Mesenchymal stem cell (in vitro differentiated cells and primary cell): Measurements from ENCODE around the gene USP35.

Experiments used
- DNase-seq: peaks from one replicate; pipeline ENCODE4 v3.0.0-alpha.2; 2013
- H2AFZ ChIP-seq: one replicate; pipeline ENCODE4 v1.6.1; 2013; ENCODE audit warnings: low read depth, mild to moderate bottlenecking, control low read depth, inconsistent platforms, low read length, moderate library complexity
- H2AK5ac ChIP-seq: 2 replicates; pipeline ENCODE4 v1.6.1; 2013; ENCODE audit warnings: low read length, moderate library complexity, mild to moderate bottlenecking, inconsistent platforms; ENCODE audit not compliant: severe bottlenecking
- H2BK120ac ChIP-seq: one replicate; pipeline ENCODE4 v1.6.1; 2013; ENCODE audit warnings: low read depth, mild to moderate bottlenecking, inconsistent platforms, low read length, moderate library complexity
- H2BK12ac ChIP-seq, 2 experiments: one replicate each; pipeline ENCODE4 v1.6.1; 2013; ENCODE audit warnings: inconsistent platforms in 2 of 2, low read length in 2 of 2, mild to moderate bottlenecking in 2 of 2, moderate library complexity in 2 of 2, control low read depth in 1 of 2
- H2BK15ac ChIP-seq: one replicate; pipeline ENCODE4 v1.6.1; 2013; ENCODE audit warnings: mild to moderate bottlenecking, low read depth, inconsistent platforms; ENCODE audit not compliant: poor library complexity, severe bottlenecking
- H2BK5ac ChIP-seq: 2 replicates; pipeline ENCODE4 v1.6.1; 2013; ENCODE audit warnings: low read depth, mild to moderate bottlenecking, low read length, control low read depth, inconsistent platforms; ENCODE audit not compliant: poor library complexity, severe bottlenecking
- H3K14ac ChIP-seq, 2 experiments: one replicate each; pipeline ENCODE4 v1.6.1; 2013; ENCODE audit warnings: inconsistent platforms in 2 of 2, low read length in 2 of 2, control low read depth in 1 of 2, mild to moderate bottlenecking in 1 of 2, moderate library complexity in 1 of 2
- H3K18ac ChIP-seq, 2 experiments: one replicate each; pipeline ENCODE4 v1.6.1; 2013; ENCODE audit warnings: inconsistent platforms in 2 of 2, low read length in 2 of 2, control low read depth in 1 of 2, low read depth in 1 of 2, mild to moderate bottlenecking in 1 of 2
- H3K23ac ChIP-seq, 2 experiments: one replicate each; pipeline ENCODE4 v1.6.1; 2013; ENCODE audit warnings: inconsistent platforms in 2 of 2, low read length in 2 of 2, mild to moderate bottlenecking in 2 of 2, moderate library complexity in 2 of 2, control low read depth in 1 of 2
- H3K27ac ChIP-seq: 2 replicates; pipeline ENCODE4 v1.5.1; 2013; ENCODE audit warnings: mild to moderate bottlenecking, moderate library complexity, low read length, control low read depth, inconsistent platforms; ENCODE audit not compliant: poor library complexity, severe bottlenecking
- H3K27me3 ChIP-seq, 2 experiments: 2 replicates each; pipeline versions ENCODE4 v1.6.1 to v1.7.0; 2013; ENCODE audit warnings: low read length in 2 of 2, mild to moderate bottlenecking in 2 of 2, moderate library complexity in 2 of 2, control low read depth in 1 of 2, inconsistent platforms in 1 of 2; ENCODE audit not compliant: control insufficient read depth in 1 of 2, insufficient read depth in 1 of 2
- H3K36me3 ChIP-seq, 2 experiments: 2 replicates each; pipeline versions ENCODE4 v1.6.1 to v1.7.0; 2013; ENCODE audit warnings: low read length in 2 of 2, control low read depth in 1 of 2, inconsistent platforms in 1 of 2, low read depth in 1 of 2, mild to moderate bottlenecking in 1 of 2; ENCODE audit not compliant: insufficient read depth in 2 of 2, control insufficient read depth in 1 of 2
- H3K4ac ChIP-seq, 2 experiments: one replicate each; pipeline ENCODE4 v1.6.1; 2013; ENCODE audit warnings: inconsistent platforms in 2 of 2, low read length in 2 of 2, mild to moderate bottlenecking in 2 of 2, moderate library complexity in 2 of 2, control low read depth in 1 of 2, low read depth in 1 of 2
- H3K4me1 ChIP-seq: 2 replicates; pipeline ENCODE4 v1.6.1; 2013; ENCODE audit warnings: low read depth, low read length, control low read depth; ENCODE audit not compliant: control insufficient read depth, insufficient read depth
- H3K4me2 ChIP-seq: 2 replicates; pipeline ENCODE4 v1.6.1; 2013; ENCODE audit warnings: low read length, mild to moderate bottlenecking, inconsistent platforms; ENCODE audit not compliant: poor library complexity, severe bottlenecking
- H3K4me3 ChIP-seq, 2 experiments: 2 replicates each; pipeline versions ENCODE4 v1.5.1 to v1.7.0; 2013; ENCODE audit warnings: low read length in 2 of 2, mild to moderate bottlenecking in 2 of 2, control low read depth in 1 of 2, low read depth in 1 of 2; ENCODE audit not compliant: insufficient read depth in 1 of 2
- H3K79me1 ChIP-seq: replicated peaks from 2 replicates; pipeline ENCODE4 v1.6.1; 2013; ENCODE audit warnings: mild to moderate bottlenecking, control low read depth, low read length, inconsistent platforms; ENCODE audit not compliant: poor library complexity, severe bottlenecking
- H3K9ac ChIP-seq: 2 replicates; pipeline ENCODE4 v1.7.0; 2013; ENCODE audit warnings: mild to moderate bottlenecking, low read length, moderate library complexity
- H3K9me3 ChIP-seq: 2 replicates; pipeline ENCODE4 v1.7.0; 2013; ENCODE audit warnings: mild to moderate bottlenecking, low read length; ENCODE audit not compliant: control insufficient read depth
- H4K8ac ChIP-seq: one replicate; pipeline ENCODE4 v1.6.1; 2013; ENCODE audit warnings: inconsistent platforms, mild to moderate bottlenecking, low read length, moderate library complexity
- H4K91ac ChIP-seq: one replicate; pipeline ENCODE4 v1.6.1; 2013; ENCODE audit warnings: mild to moderate bottlenecking, low read length, inconsistent platforms
- WGBS: methylation state at CpG from one replicate; pipeline ENCODE4 v1.1.7; 2013; ENCODE audit warnings: mixed read lengths; 5-methylcytosine and 5-hydroxymethylcytosine counted together

Gene USP35

GRCh38 chr11:78205691-78206090, 17.0 kb downstream of the USP35 start:
- WGBS = 97% methylated on average over 7 of the region's 7 CpGs
- no peak overlapping the region for H3K4me3 ChIP-seq
- H4K8ac ChIP-seq = peak overlapping the region; percentile 33
- H2BK5ac ChIP-seq = no peak overlapping the region
- no peak overlapping the region for H4K91ac ChIP-seq
- no peak overlapping the region for H3K4me2 ChIP-seq
- H2BK120ac ChIP-seq = no peak overlapping the region
- no peak overlapping the region for H3K27ac ChIP-seq
- peaks cover 68 to 83% of the 10 kb centered on the region in 2 experiments for H3K36me3 ChIP-seq
- peak overlapping the region in 1 of 2 experiments; percentile 88 for H3K23ac ChIP-seq
- DNase-seq = no peak
- no peak overlapping the region for H2AFZ ChIP-seq
- no peak overlapping the region for H3K9ac ChIP-seq
- H2BK15ac ChIP-seq = no peak overlapping the region
- no peaks in the 10 kb centered on the region for H3K9me3 ChIP-seq
- H3K14ac ChIP-seq = no peak overlapping the region
- no peak overlapping the region for H2BK12ac ChIP-seq
- H3K27me3 ChIP-seq = no peaks in the 10 kb centered on the region
- no peak overlapping the region for H3K18ac ChIP-seq
- peaks cover 2% of the 10 kb centered on the region for H3K4me1 ChIP-seq
- no peak overlapping the region for H3K4ac ChIP-seq
- H3K79me1 ChIP-seq = peaks cover 50% of the 10 kb centered on the region
- H2AK5ac ChIP-seq = no peak overlapping the region

GRCh38 chr11:78207532-78208256, 19.0 kb downstream of the USP35 start:
- Histone ChIP-seq H3K9me3 (no peaks in the 10 kb centered on the region), H2AFZ (no peak overlapping the region), H3K27me3 (no peaks in the 10 kb centered on the region), H3K23ac (no peak overlapping the region), H2BK15ac (no peak overlapping the region), H3K14ac (no peak overlapping the region), H3K27ac (no peak overlapping the region), H3K4ac (no peak overlapping the region), H3K18ac (no peak overlapping the region), H3K4me1 (peaks cover 2% of the 10 kb centered on the region), H3K4me3 (no peak overlapping the region), H2BK120ac (no peak overlapping the region), H2AK5ac (no peak overlapping the region), H4K8ac (peak overlapping the region; percentile 25), H4K91ac (no peak overlapping the region), H2BK12ac (peak overlapping the region in 1 of 2 experiments; percentile 12), H3K4me2 (no peak overlapping the region), H3K36me3 (peaks cover 60 to 75% of the 10 kb centered on the region in 2 experiments), H2BK5ac (no peak overlapping the region), H3K79me1 (peaks cover 43% of the 10 kb centered on the region), H3K9ac (no peak overlapping the region)
- 89% methylated on average over 11 of the region's 11 CpGs for WGBS
- no peak for DNase-seq

- H3K18ac ChIP-seq = peak overlapping the region in 1 of 2 experiments; percentile 4
- H2BK120ac ChIP-seq = no peak overlapping the region
- H3K79me1 ChIP-seq = peaks cover 48% of the 10 kb centered on the region
- no peak overlapping the region for H3K9ac ChIP-seq
- no peak overlapping the region for H3K4ac ChIP-seq
- no peak overlapping the region for H3K23ac ChIP-seq
- H3K4me1 ChIP-seq = peaks cover 7% of the 10 kb centered on the region
- 95% methylated on average over 16 of the region's 16 CpGs for WGBS
- H3K4me2 ChIP-seq = no peak overlapping the region
- no peak overlapping the region for H3K4me3 ChIP-seq
- no peak overlapping the region for H3K14ac ChIP-seq
- no peak overlapping the region for H2AK5ac ChIP-seq
- no peaks in the 10 kb centered on the region for H3K27me3 ChIP-seq
- H3K27ac ChIP-seq = no peak overlapping the region
- DNase-seq = no peak
- H3K36me3 ChIP-seq = peaks cover 63 to 72% of the 10 kb centered on the region in 2 experiments
- H4K8ac ChIP-seq = peak overlapping the region; percentile 36
- H2AFZ ChIP-seq = no peak overlapping the region
- no peak overlapping the region for H2BK5ac ChIP-seq
- no peak overlapping the region for H4K91ac ChIP-seq
- no peak overlapping the region for H2BK15ac ChIP-seq
- peak overlapping the region in 1 of 2 experiments; percentile 12 for H2BK12ac ChIP-seq
- H3K9me3 ChIP-seq = no peaks in the 10 kb centered on the region
Observed at GRCh38 chr11:78208257-78209165, 19.8 kb downstream of the USP35 start.

GRCh38 chr11:78209478-78209877, 20.8 kb downstream of the USP35 start:
- no peak for DNase-seq
- Histone ChIP-seq H3K27me3 (no peaks in the 10 kb centered on the region), H3K4me1 (peaks cover 7% of the 10 kb centered on the region), H2BK120ac (no peak overlapping the region), H3K23ac (no peak overlapping the region), H3K27ac (no peak overlapping the region), H3K79me1 (peaks cover 50% of the 10 kb centered on the region), H3K4ac (no peak overlapping the region), H3K36me3 (peaks cover 73 to 77% of the 10 kb centered on the region in 2 experiments), H3K4me3 (no peak overlapping the region), H3K4me2 (no peak overlapping the region), H3K9me3 (no peaks in the 10 kb centered on the region), H4K8ac (no peak overlapping the region), H3K18ac (no peak overlapping the region), H2BK12ac (no peak overlapping the region), H4K91ac (peak overlapping the region; percentile 54), H2BK5ac (no peak overlapping the region), H3K14ac (no peak overlapping the region), H2AK5ac (no peak overlapping the region), H3K9ac (no peak overlapping the region), H2AFZ (no peak overlapping the region), H2BK15ac (no peak overlapping the region)
- 96% methylated on average over 17 of the region's 18 CpGs for whole genome bisulfite sequencing
